Liver (tissue), 9 donors: ENCODE data around the gene MCL1. TPM values are rescaled to one million over a fixed set of nuclear protein-coding genes. Genes with fewer than 3 reads are reported as not detected.
A peak's percentile ranks its signal among the peaks of the same experiment; 100 is the strongest.

ENCODE experiments used
- DNase-seq: peaks from one replicate; pipeline ENCODE4 v3.0.0-alpha.2; 2017; ENCODE audit warnings: low spot score
- H3K27ac ChIP-seq, 2 donors: one replicate each; pipeline ENCODE4 v1.7.0; 2013; ENCODE audit warnings: inconsistent platforms in 2 of 2, low read length in 2 of 2, control low read depth in 1 of 2, low read depth in 1 of 2, mild to moderate bottlenecking in 1 of 2
- H3K27me3 ChIP-seq, 4 donors: one replicate each; pipeline versions ENCODE4 v1.6.1 to v1.7.0; 2013; ENCODE audit warnings: low read length in 3 of 4, inconsistent platforms in 1 of 4, mild to moderate bottlenecking in 1 of 4, moderate library complexity in 1 of 4; ENCODE audit not compliant: control insufficient read depth in 4 of 4, insufficient read depth in 4 of 4
- H3K36me3 ChIP-seq, 4 donors: one replicate each; pipeline versions ENCODE4 v1.6.1 to v1.7.0; 2013; ENCODE audit warnings: low read length in 3 of 4, mild to moderate bottlenecking in 3 of 4, low read depth in 1 of 4, moderate library complexity in 1 of 4; ENCODE audit not compliant: control insufficient read depth in 4 of 4, insufficient read depth in 3 of 4
- H3K4me1 ChIP-seq, 4 donors: one replicate each; pipeline versions ENCODE4 v1.6.1 to v1.7.0; 2013; ENCODE audit warnings: low read length in 3 of 4, mild to moderate bottlenecking in 3 of 4, moderate library complexity in 1 of 4; ENCODE audit not compliant: control insufficient read depth in 4 of 4, insufficient read depth in 4 of 4
- H3K4me3 ChIP-seq, 3 donors: one replicate each; pipeline versions ENCODE4 v1.6.1 to v1.7.0; 2013; ENCODE audit warnings: low read length in 3 of 3, control low read depth in 1 of 3, low read depth in 1 of 3, mild to moderate bottlenecking in 1 of 3
- H3K9ac ChIP-seq, 2 donors: one replicate each; pipeline ENCODE4 v1.7.0; 2013; ENCODE audit warnings: low read length in 2 of 2, mild to moderate bottlenecking in 2 of 2, moderate library complexity in 2 of 2, control low read depth in 1 of 2, low read depth in 1 of 2
- H3K9me3 ChIP-seq, 4 donors: one replicate each; pipeline versions ENCODE4 v1.6.1 to v1.7.0; 2013; ENCODE audit warnings: low read length in 3 of 4; ENCODE audit not compliant: control insufficient read depth in 4 of 4
- EGR1 ChIP-seq, 2 donors: IDR thresholded peaks; 2 replicates each; pipeline ENCODE4 v1.6.1; 2016 to 2018; ENCODE audit warnings: antibody characterized with exemption in 2 of 2, low read depth in 2 of 2
- FOXA1 ChIP-seq: IDR thresholded peaks from 2 replicates; pipeline ENCODE4 v1.6.1; 2016; ENCODE audit warnings: antibody characterized with exemption
- FOXA2 ChIP-seq: IDR thresholded peaks from 2 replicates; pipeline ENCODE4 v1.6.1; 2016; ENCODE audit warnings: antibody characterized with exemption
- GABPA ChIP-seq, 2 donors: IDR thresholded peaks in 1 of 2; conservative IDR thresholded peaks in 1 of 2; 2 replicates each; pipeline ENCODE4 v1.6.1; 2016; ENCODE audit warnings: antibody characterized with exemption in 2 of 2, mild to moderate bottlenecking in 1 of 2, moderate library complexity in 1 of 2
- HNF4A ChIP-seq, 2 donors: conservative IDR thresholded peaks; 2 replicates each; pipeline ENCODE4 v1.6.1; 2016; ENCODE audit warnings: antibody characterized with exemption in 2 of 2, mild to moderate bottlenecking in 2 of 2
- HNF4G ChIP-seq: IDR thresholded peaks from 2 replicates; pipeline ENCODE4 v1.6.1; 2016; ENCODE audit warnings: antibody characterized with exemption
- JUND ChIP-seq, 2 donors: IDR thresholded peaks; 2 replicates each; pipeline ENCODE4 v1.6.1; 2016; ENCODE audit warnings: antibody characterized with exemption in 2 of 2
- NR2F2 ChIP-seq: IDR thresholded peaks from 2 replicates; pipeline ENCODE4 v1.6.1; 2016; ENCODE audit warnings: antibody characterized with exemption
- RXRA ChIP-seq, 2 donors: IDR thresholded peaks; 2 replicates each; pipeline ENCODE4 v1.6.1; 2017 to 2018; ENCODE audit warnings: antibody characterized with exemption in 2 of 2, mild to moderate bottlenecking in 1 of 2
- SP1 ChIP-seq: IDR thresholded peaks from 2 replicates; pipeline ENCODE4 v1.6.1; 2018; ENCODE audit warnings: antibody characterized with exemption, mild to moderate bottlenecking
- TAF1 ChIP-seq: conservative IDR thresholded peaks from 2 replicates; pipeline ENCODE4 v1.6.1; 2016; ENCODE audit warnings: antibody characterized with exemption, mild to moderate bottlenecking
- YY1 ChIP-seq: IDR thresholded peaks from 2 replicates; pipeline ENCODE4 v1.6.1; 2016; ENCODE audit warnings: antibody characterized with exemption, mild to moderate bottlenecking
- WGBS: extraction: QIAGEN DNeasy Blood & Tissue Kit; methylation state at CpG from one replicate; pipeline ENCODE4 v1.1.7; 2013; 5-methylcytosine and 5-hydroxymethylcytosine counted together
- polyA plus RNA-seq, 2 donors: library from polyadenylated mRNA; stranded (reverse) in 1 of 2; unstranded in 1 of 2; fragments of 200-250 nt in 1 of 2; fragments of >200 nt in 1 of 2; fragmentation: Nextera tagmentation in 1 of 2; extraction: Ambion mirVana in 1 of 2; gene quantifications; one replicate each; pipeline versions ENCODE4 v1.2.1 to v1.2.3, GENCODE V29; 2013 to 2015
- total RNA-seq, 2 donors: library from RNA; depleted of rRNA; stranded (reverse); fragments of >200 nt; gene quantifications; one replicate each; pipeline ENCODE4 v1.2.3, GENCODE V29; 2014
- TF ChIP-seq, protein P1 (sequence below): IDR thresholded peaks from 2 replicates; pipeline ENCODE4 v1.6.1; 2016; ENCODE audit warnings: antibody characterized with exemption, mild to moderate bottlenecking
- TF ChIP-seq, protein P2 (sequence below): IDR thresholded peaks from 2 replicates; pipeline ENCODE4 v1.6.1; 2016; ENCODE audit warnings: antibody characterized with exemption
- TF ChIP-seq, protein P3 (sequence below): fragments of 150-350 bp; IDR thresholded peaks from 2 replicates; pipeline ENCODE4 v1.5.1; 2017; ENCODE audit warnings: improper control_type of control experiment, low read depth, low read length; ENCODE audit not compliant: missing input control
- TF ChIP-seq, protein P4 (sequence below): IDR thresholded peaks from 2 replicates; pipeline ENCODE4 v1.6.1; 2016; ENCODE audit warnings: antibody characterized with exemption
- TF ChIP-seq, protein P5 (sequence below): IDR thresholded peaks from 2 replicates; pipeline ENCODE4 v1.6.1; 2016; ENCODE audit warnings: antibody characterized with exemption
- donor health status: healthy.
- donor health status: healthy.
- donor health status: healthy.
- donor health status: healthy.
- donor health status: healthy.

The MCL1 gene
- total and polyA plus RNA-seq, 4 donors: 23.4 to 181 (median 80.0) TPM

DNA sequence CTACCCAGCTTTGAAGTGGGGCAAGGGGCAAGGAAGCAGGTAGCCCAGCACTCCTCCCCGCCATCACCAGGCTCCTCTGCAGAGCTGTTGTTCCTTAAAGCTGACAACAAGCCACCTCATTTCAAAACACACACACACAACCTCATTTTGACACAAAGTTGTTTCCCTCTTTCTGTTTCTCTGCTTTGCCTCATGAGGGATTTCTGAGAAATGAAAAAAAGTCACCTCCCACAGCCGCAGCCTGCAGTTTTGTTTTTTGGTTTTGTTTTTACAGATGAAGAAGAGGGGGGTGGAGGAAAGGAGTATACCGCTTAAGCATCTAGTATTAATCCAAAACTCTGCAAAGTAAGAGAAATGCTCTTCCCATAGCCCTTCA is 12.1 kb downstream of the MCL1 start:
- Histone ChIP-seq H3K4me1 (peaks cover 25 to 76% (median 66%) of the 10 kb centered on the region in 4 donors), H3K27me3 (no peaks in the 10 kb centered on the region), H3K9me3 (no peaks in the 10 kb centered on the region), H3K36me3 (peaks cover 0 to 4% (median 3%) of the 10 kb centered on the region in 4 donors), H3K4me3 (peak overlapping the region in 2 of 3 donors; percentile 36 to 46), H3K9ac (peak overlapping the region; percentile 81 to 87), H3K27ac (peak overlapping the region; percentile 87 to 89)
- no peak for DNase-seq
- TF ChIP-seq FOXA2: no peak
- TF ChIP-seq FOXA1: no peak
- TF ChIP-seq NR2F2: no peak
- TF ChIP-seq, protein P1, sequence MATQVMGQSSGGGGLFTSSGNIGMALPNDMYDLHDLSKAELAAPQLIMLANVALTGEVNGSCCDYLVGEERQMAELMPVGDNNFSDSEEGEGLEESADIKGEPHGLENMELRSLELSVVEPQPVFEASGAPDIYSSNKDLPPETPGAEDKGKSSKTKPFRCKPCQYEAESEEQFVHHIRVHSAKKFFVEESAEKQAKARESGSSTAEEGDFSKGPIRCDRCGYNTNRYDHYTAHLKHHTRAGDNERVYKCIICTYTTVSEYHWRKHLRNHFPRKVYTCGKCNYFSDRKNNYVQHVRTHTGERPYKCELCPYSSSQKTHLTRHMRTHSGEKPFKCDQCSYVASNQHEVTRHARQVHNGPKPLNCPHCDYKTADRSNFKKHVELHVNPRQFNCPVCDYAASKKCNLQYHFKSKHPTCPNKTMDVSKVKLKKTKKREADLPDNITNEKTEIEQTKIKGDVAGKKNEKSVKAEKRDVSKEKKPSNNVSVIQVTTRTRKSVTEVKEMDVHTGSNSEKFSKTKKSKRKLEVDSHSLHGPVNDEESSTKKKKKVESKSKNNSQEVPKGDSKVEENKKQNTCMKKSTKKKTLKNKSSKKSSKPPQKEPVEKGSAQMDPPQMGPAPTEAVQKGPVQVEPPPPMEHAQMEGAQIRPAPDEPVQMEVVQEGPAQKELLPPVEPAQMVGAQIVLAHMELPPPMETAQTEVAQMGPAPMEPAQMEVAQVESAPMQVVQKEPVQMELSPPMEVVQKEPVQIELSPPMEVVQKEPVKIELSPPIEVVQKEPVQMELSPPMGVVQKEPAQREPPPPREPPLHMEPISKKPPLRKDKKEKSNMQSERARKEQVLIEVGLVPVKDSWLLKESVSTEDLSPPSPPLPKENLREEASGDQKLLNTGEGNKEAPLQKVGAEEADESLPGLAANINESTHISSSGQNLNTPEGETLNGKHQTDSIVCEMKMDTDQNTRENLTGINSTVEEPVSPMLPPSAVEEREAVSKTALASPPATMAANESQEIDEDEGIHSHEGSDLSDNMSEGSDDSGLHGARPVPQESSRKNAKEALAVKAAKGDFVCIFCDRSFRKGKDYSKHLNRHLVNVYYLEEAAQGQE: peak; percentile 8
- peak in 1 of 2 donors; percentile 24 for TF ChIP-seq EGR1 (IDR thresholded peaks at IDR 0.05; ENCODE audit: low read depth in 2 of 2)
- TF ChIP-seq GABPA (IDR thresholded peaks at IDR 0.05 in 1 of 2, conservative IDR thresholded peaks at IDR 0.05 in 1 of 2): no peak
- TF ChIP-seq, protein P2, sequence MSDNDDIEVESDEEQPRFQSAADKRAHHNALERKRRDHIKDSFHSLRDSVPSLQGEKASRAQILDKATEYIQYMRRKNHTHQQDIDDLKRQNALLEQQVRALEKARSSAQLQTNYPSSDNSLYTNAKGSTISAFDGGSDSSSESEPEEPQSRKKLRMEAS: no peak
- TF ChIP-seq, protein P3, sequence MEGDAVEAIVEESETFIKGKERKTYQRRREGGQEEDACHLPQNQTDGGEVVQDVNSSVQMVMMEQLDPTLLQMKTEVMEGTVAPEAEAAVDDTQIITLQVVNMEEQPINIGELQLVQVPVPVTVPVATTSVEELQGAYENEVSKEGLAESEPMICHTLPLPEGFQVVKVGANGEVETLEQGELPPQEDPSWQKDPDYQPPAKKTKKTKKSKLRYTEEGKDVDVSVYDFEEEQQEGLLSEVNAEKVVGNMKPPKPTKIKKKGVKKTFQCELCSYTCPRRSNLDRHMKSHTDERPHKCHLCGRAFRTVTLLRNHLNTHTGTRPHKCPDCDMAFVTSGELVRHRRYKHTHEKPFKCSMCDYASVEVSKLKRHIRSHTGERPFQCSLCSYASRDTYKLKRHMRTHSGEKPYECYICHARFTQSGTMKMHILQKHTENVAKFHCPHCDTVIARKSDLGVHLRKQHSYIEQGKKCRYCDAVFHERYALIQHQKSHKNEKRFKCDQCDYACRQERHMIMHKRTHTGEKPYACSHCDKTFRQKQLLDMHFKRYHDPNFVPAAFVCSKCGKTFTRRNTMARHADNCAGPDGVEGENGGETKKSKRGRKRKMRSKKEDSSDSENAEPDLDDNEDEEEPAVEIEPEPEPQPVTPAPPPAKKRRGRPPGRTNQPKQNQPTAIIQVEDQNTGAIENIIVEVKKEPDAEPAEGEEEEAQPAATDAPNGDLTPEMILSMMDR: no peak
- TF ChIP-seq JUND (IDR thresholded peaks at IDR 0.05): no peak
- TF ChIP-seq, protein P4, sequence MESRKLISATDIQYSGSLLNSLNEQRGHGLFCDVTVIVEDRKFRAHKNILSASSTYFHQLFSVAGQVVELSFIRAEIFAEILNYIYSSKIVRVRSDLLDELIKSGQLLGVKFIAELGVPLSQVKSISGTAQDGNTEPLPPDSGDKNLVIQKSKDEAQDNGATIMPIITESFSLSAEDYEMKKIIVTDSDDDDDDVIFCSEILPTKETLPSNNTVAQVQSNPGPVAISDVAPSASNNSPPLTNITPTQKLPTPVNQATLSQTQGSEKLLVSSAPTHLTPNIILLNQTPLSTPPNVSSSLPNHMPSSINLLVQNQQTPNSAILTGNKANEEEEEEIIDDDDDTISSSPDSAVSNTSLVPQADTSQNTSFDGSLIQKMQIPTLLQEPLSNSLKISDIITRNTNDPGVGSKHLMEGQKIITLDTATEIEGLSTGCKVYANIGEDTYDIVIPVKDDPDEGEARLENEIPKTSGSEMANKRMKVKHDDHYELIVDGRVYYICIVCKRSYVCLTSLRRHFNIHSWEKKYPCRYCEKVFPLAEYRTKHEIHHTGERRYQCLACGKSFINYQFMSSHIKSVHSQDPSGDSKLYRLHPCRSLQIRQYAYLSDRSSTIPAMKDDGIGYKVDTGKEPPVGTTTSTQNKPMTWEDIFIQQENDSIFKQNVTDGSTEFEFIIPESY: no peak
- TF ChIP-seq RXRA (IDR thresholded peaks at IDR 0.05): peak in 1 of 2 donors; percentile 4
- no peak for TF ChIP-seq HNF4A (conservative IDR thresholded peaks at IDR 0.05)
- peak; percentile 7 for TF ChIP-seq YY1
- TF ChIP-seq, protein P5, sequence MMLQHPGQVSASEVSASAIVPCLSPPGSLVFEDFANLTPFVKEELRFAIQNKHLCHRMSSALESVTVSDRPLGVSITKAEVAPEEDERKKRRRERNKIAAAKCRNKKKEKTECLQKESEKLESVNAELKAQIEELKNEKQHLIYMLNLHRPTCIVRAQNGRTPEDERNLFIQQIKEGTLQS: no peak
- no peak for TF ChIP-seq HNF4G
- TF ChIP-seq SP1: no peak
- no peak for TF ChIP-seq TAF1
- 12% methylated on average over 3 of the region's 3 CpGs for WGBS
